ENCODE data around the gene POLR1E. TPM values are rescaled to one million over a fixed set of nuclear protein-coding genes. Genes with fewer than 3 reads are reported as not detected.

POLR1E gene
- total and polyA plus RNA-seq, 2 of the 8 experiments (the other 6 are each of a cell fraction or from before 2014, with no cell fraction given): 16.0 to 40.0 TPM

- TF ChIP-seq CHD7 (IDR thresholded peaks at IDR 0.05; ENCODE audit: insufficient replicate concordance, low read length): no peak
- TF ChIP-seq CBX8 (IDR thresholded peaks at IDR 0.05; ENCODE audit: borderline replicate concordance, low read depth, low read length): no peak
- TF ChIP-seq CTBP2 (IDR thresholded peaks at IDR 0.05; ENCODE audit: borderline replicate concordance, insufficient read depth, insufficient read length, low read length): no peak
- TF ChIP-seq SIN3A (conservative IDR thresholded peaks at IDR 0.05 in 1 of 2, IDR thresholded peaks at IDR 0.05 in 1 of 2; ENCODE audit: low read depth in 1 of 2, low read length in 2 of 2): no peak
- TF ChIP-seq ATF3 (IDR thresholded peaks at IDR 0.05; ENCODE audit: insufficient read depth, low read depth, low read length): no peak
- TF ChIP-seq BACH1 (IDR thresholded peaks at IDR 0.05; ENCODE audit: low read length): no peak
- TF ChIP-seq SIX5 (IDR thresholded peaks at IDR 0.05; ENCODE audit: low read depth, low read length): no peak
- no peak for TF ChIP-seq PHF8 (conservative IDR thresholded peaks at IDR 0.05; ENCODE audit: low read depth, low read length)
Observed at GRCh38 chr9:37551468-37551867, 65.7 kb downstream of the POLR1E start (continued).

Measured in H1 (cell line).